ENCODE measurements around the gene ARCN1. TPM values are rescaled to one million over a fixed set of nuclear protein-coding genes. Genes with fewer than 3 reads are reported as not detected.
A peak's percentile ranks its signal among the peaks of the same experiment; 100 is the strongest.

ARCN1 gene
- total RNA-seq = 168 and 172 TPM in 2 replicates
- 180 and 188 TPM in 2 replicates for polyA plus RNA-seq
- polyA plus RNA-seq (2011; cell fraction: cytosol; rRNA removed) = 184 and 190 TPM in 2 replicates
- polyA plus RNA-seq (2011; cell fraction: nucleus; rRNA removed) = 83.4 and 98.1 TPM in 2 replicates
- polyA plus RNA-seq (2012) = 138 and 176 TPM in 2 replicates
- polyA minus RNA-seq = 185 and 191 TPM in 2 replicates
- 49.5 TPM for polyA minus RNA-seq (2011; cell fraction: cytosol; rRNA and poly(A)+ RNA removed)
- polyA minus RNA-seq (2011; cell fraction: nucleus; rRNA and poly(A)+ RNA removed) = 38.0 and 59.9 TPM in 2 replicates
- percentile 94 among the genes with signal in this experiment for Bru-seq, nascent RNA
- BruChase-seq, experiment 1, labeled RNA remaining after a 6-hour chase = percentile 98 among the genes with signal in this experiment
- BruChase-seq, experiment 2, labeled RNA remaining after a 2-hour chase = percentile 96 among the genes with signal in this experiment
- long read RNA-seq, transcript ARCN1-201 (10 exons, 3,845 nt) = major isoform, 191 of 245 reads
- long read RNA-seq, partial matches to known transcripts = 42 of 245 reads
- long read RNA-seq, other reads (novel, unspliced or antisense) = 12 of 245 reads

DNA sequence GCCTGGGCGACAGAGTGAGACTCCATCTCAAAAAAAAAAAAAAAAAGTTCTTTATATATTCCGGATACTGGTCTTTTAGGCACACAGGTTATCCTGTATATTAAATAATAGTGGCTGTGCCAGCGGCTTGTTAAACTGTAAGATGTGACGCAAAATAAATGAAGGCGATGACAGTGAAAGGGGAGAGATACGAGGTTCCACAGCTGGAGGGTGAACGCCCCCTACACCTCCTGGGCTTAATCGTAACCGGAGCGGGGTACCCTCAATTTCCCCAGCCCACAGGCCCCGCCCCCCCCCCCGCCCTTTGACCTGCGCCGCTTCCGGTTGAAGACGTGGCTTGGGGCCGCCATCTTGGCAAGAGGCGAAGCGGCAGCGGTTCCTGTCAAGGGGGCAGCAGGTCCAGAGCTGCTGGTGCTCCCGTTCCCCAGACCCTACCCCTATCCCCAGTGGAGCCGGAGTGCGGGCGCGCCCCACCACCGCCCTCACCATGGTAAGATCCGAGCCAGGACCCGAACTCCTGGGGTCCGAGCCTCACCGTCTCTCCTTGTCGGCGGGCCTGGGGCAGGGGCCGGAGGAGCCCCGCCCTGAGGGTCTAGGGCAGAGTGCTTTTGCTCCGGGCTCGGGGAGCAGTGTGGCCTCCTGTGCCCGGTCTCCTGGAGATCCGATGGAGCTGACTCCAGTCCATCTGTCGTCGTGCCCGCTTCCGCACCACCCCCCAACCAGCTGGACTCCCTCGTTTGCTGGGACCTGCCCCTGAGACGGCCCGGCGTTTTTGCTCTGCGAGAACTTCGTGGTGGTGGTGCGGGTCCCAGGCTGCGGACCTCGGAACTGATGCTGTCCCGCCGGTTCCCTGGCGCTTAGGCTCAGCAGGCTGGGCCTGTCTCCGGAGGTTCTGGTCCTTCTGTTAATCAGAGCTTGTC is at the start of gene ARCN1:
TSS of gene ARCN1 (plus strand) at position 349 of the 920 bp plus-strand sequence. CDS start at position 488, 139 bp downstream.
- peaks cover 19% of the 10 kb centered on the region for H3K4me1 ChIP-seq (ENCODE audit: control insufficient read depth, extremely low read depth, insufficient read depth, low read length)
- FAIRE-seq (no peak), DNase-seq (ENCODE audit: low read depth, low spot score) (peak; percentile 74)
- intact Hi-C loops (cut with micrococcal nuclease) = loop anchor here (1.0 to 2.0 kb wide), 2 partner anchors 40 to 172 kb away; partner anchors contain the start of gene ATP5MG
- ChIA-PET CTCF (interaction anchor here (0.6 to 1.7 kb wide), 3 partner anchors 23 to 472 kb away, joined by 3 to 7 read pairs (median 4); partner anchors contain the start of gene PHLDB1), POLR2A (interaction anchor here (0.9 kb wide), 1 partner anchor 50 kb away, joined by 4 read pairs; no protein-coding TSS in a partner anchor)
- H3K36me3 ChIP-seq (ENCODE audit: control insufficient read depth in 2 of 2, extremely low read depth in 1 of 2, insufficient read depth in 2 of 2, low read length in 2 of 2) = peaks cover 0 to 1% of the 10 kb centered on the region in 2 experiments
- dilution Hi-C loops (cut with MboI; ENCODE audit: extremely low pct_ligation_motif_present, low sequenced_read_pairs) = no loop called here
- peak within 1 kb of the TSS; percentile 87 for H3K27ac ChIP-seq (ENCODE audit: insufficient read depth, low read depth, low read length)
- no TSS peak for BruUV-seq (replicated peaks)
- no peaks in the 10 kb centered on the region for H3K9me1 ChIP-seq (replicated peaks; ENCODE audit: control insufficient read depth, extremely low read depth, insufficient read depth, low read length)
- H3K79me2 ChIP-seq (ENCODE audit: control insufficient read depth, insufficient read depth, low read length) = peaks cover 50% of the 10 kb centered on the region
- H3K4me2 ChIP-seq (ENCODE audit: insufficient read depth, low read length) = peak within 1 kb of the TSS; percentile 96
- no peaks in the 10 kb centered on the region for H3K9me3 ChIP-seq (replicated peaks; ENCODE audit: control insufficient read depth, insufficient read depth, low read length)
- H4K20me1 ChIP-seq (replicated peaks; ENCODE audit: control insufficient read depth, extremely low read depth, insufficient read depth, low read length) = peaks cover 3% of the 10 kb centered on the region
- H3K9ac ChIP-seq (replicated peaks; ENCODE audit: extremely low read depth, insufficient read depth, low read length) = peak within 1 kb of the TSS; percentile 99
- H3K27me3 ChIP-seq (ENCODE audit: control insufficient read depth in 2 of 2, insufficient read depth in 2 of 2, low read length in 2 of 2) = no peaks in the 10 kb centered on the region
- TF ChIP-seq EZH2 (IDR thresholded peaks at IDR 0.05; ENCODE audit: borderline replicate concordance, low read depth, low read length, severe bottlenecking) = no peak
- no peak for TF ChIP-seq JUN (IDR thresholded peaks at IDR 0.05; ENCODE audit: borderline replicate concordance, insufficient read depth, insufficient read length, low read depth)
- peak; percentile 92 for TF ChIP-seq POLR2A (IDR thresholded peaks at IDR 0.05; ENCODE audit: low read depth, low read length)
- TF ChIP-seq POLR2AphosphoS5 (IDR thresholded peaks at IDR 0.05; ENCODE audit: insufficient read depth, low read depth, low read length) = peak; percentile 95
- no peak for TF ChIP-seq MYC (IDR thresholded peaks at IDR 0.05; ENCODE audit: low read depth, low read length)
- TF ChIP-seq, protein P1, sequence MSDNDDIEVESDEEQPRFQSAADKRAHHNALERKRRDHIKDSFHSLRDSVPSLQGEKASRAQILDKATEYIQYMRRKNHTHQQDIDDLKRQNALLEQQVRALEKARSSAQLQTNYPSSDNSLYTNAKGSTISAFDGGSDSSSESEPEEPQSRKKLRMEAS (IDR thresholded peaks at IDR 0.05; ENCODE audit: insufficient read depth, insufficient read length) = no peak
- TF ChIP-seq, protein P2, sequence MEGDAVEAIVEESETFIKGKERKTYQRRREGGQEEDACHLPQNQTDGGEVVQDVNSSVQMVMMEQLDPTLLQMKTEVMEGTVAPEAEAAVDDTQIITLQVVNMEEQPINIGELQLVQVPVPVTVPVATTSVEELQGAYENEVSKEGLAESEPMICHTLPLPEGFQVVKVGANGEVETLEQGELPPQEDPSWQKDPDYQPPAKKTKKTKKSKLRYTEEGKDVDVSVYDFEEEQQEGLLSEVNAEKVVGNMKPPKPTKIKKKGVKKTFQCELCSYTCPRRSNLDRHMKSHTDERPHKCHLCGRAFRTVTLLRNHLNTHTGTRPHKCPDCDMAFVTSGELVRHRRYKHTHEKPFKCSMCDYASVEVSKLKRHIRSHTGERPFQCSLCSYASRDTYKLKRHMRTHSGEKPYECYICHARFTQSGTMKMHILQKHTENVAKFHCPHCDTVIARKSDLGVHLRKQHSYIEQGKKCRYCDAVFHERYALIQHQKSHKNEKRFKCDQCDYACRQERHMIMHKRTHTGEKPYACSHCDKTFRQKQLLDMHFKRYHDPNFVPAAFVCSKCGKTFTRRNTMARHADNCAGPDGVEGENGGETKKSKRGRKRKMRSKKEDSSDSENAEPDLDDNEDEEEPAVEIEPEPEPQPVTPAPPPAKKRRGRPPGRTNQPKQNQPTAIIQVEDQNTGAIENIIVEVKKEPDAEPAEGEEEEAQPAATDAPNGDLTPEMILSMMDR (IDR thresholded peaks at IDR 0.05; ENCODE audit: extremely low read depth in 1 of 2, insufficient read depth in 1 of 2, low read depth in 1 of 2, low read length in 2 of 2) = no peak
- no peak for TF ChIP-seq GATA2 (IDR thresholded peaks at IDR 0.05; ENCODE audit: insufficient read depth, insufficient read length, low read depth, low read length)
- H3K4me3 ChIP-seq (replicated peaks in 1 of 3; ENCODE audit: insufficient read depth in 1 of 3, low read depth in 1 of 3, low read length in 3 of 3) = peak within 1 kb of the TSS; percentile 59 to 99 (median 90)
- peak within 1 kb of the TSS; percentile 77 for H2AFZ ChIP-seq (ENCODE audit: low read depth, low read length)

Data from endothelial cell of umbilical vein (primary cell).